CD1c-positive myeloid dendritic cell (primary cell): Measurements from ENCODE around the gene LILRB1.
A peak's percentile ranks its signal among the peaks of the same experiment; 100 is the strongest.
"Not testable (repeated sequence)": the region's sequence is repeated elsewhere in the genome, so short reads cannot be mapped to it uniquely, and the experiment has no call there.

Experiments used
- DNase-seq: peaks from one replicate; pipeline ENCODE4 v3.0.0-alpha.2; 2016; ENCODE audit errors: extremely low spot score

The LILRB1 gene

GRCh38 chr19:54662730-54663129 is 32.4 kb downstream of the LILRB1 start, which contains the start of gene LILRB4:
TSS of gene LILRB4 (plus strand) at chr19:54662985. CDS start at chr19:54663034, 49 bp downstream.
- DNase-seq: peak; percentile 91

DNA sequence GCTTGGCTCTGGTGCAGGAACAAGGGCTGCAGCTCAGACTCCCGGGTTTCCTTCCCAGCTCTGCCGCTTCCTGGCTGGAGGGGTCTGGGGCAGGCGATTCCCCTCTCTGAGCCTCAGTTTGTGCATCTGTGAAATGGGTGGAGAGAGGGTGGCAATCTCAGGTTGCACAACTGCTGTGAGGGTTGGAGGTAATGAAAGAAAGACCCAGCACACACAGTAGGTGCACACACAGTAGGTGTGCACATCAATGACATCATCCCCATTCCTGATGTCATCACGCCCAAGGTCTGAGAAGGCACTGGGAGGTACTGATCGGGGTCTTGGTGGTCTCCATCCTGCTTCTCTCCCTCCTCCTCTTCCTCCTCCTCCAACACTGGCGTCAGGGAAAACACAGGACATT is 35.2 kb downstream of the LILRB1 start:
- no peak for DNase-seq

DNA sequence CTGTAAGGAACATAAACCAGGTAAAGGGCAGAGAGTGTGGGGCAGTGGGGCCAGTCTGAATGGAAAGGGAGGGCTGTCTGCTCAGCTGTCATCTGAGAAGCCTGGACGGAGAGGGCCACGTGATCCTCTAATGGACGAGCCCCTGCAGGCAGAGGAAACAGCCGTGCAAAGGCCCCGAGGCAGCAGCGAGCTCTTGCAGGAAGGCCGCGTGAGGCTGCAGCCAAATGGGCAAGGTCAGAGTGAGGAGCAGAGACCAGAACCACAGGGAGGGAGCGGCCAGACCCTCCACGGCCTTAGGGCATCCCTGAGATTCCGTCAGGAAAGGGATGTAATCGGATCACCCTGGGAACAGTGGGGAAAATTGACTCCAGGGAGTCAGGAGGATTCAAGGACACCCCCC is 36.9 kb downstream of the LILRB1 start:
- no peak for DNase-seq

- DNase-seq: no peak
Observed at GRCh38 chr19:54668353-54668752, 38.1 kb downstream of the LILRB1 start.

GRCh38 chr19:54670576-54671357 is 40.5 kb downstream of the LILRB1 start:
- peak; percentile 80 for DNase-seq

GRCh38 chr19:54673222-54673621 is 42.9 kb downstream of the LILRB1 start:
- DNase-seq: peak; percentile 59

GRCh38 chr19:54674021-54674617 is 43.8 kb downstream of the LILRB1 start:
- DNase-seq: peak; percentile 73

GRCh38 chr19:54676210-54676834 is 46.0 kb downstream of the LILRB1 start:
- DNase-seq: peak; percentile 76

GRCh38 chr19:54677217-54677616 is 46.9 kb downstream of the LILRB1 start:
- DNase-seq: no peak

DNA sequence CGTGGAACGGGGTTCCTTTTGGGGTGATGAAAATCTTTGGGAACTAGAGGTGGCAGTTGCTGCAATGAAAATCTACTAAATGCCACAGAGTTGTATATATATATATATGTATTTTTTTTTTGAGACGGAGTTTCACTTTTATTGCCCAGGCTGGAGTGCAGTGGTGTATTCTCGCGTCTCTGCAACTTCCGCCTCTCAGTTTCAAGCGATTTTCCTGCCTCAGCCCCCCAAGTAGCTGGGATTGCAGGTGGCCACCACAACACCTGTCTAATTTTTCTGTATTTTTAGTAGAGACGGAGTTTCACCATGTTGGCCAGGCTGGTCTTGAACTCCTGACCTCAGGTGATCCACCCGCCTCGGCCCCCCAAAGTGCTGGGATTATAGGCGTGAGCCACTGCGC is 51.3 kb downstream of the LILRB1 start:
- DNase-seq: not testable (repeated sequence)

DNA sequence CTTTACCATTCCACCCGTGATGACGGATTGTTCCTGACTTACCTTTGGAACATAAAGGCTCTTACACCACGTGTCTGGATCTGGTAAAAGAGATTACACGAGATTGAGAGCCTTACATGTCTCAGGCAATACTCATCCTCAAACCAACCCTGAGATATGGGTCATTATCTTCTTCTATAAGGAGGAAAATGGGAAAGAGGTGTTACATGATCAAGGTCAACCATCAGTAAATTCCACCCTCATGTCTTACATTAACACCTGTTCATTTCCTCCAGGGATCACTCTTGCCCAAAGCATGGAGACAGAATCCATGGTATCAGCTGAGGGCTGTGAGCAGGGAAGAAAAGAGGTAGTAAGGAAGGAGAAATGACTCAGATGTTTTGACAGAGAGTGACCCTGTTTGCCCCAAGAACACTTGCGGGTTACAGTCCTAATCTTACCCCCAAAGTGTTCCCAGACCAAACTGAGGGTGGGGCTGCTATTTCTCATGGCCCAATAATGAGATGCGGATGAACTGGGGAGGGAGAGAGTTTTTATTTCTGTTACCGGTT is 52.1 kb downstream of the LILRB1 start:
- DNase-seq: no peak

- peak; percentile 81 for DNase-seq
Observed at GRCh38 chr19:54684527-54684926, 54.2 kb downstream of the LILRB1 start.
